PC-3 (cell line): ENCODE measurements around the gene SDK1.

Experiments
- CTCF ChIP-seq: fragments of 300-600 bp; sonication (generic); conservative IDR thresholded peaks from 2 replicates; pipeline ENCODE4 v1.5.1; 2017; ENCODE audit warnings: antibody characterized with exemption, low read depth, mild to moderate bottlenecking, low read length
- EZH2 ChIP-seq: fragments of 300-600 bp; sonication (generic); IDR thresholded peaks from one replicate; pipeline ENCODE4 v1.6.1; 2017; ENCODE audit warnings: antibody characterized with exemption, mild to moderate bottlenecking, low read length; ENCODE audit not compliant: unreplicated experiment
- EZH2phosphoT487 ChIP-seq: fragments of 300-600 bp; sonication (generic); IDR thresholded peaks from 2 replicates; pipeline ENCODE4 v1.6.1; 2018; ENCODE audit warnings: mild to moderate bottlenecking, antibody characterized with exemption, low read length, borderline replicate concordance

- TF ChIP-seq EZH2 (no peak), CTCF (peak; percentile 30), EZH2phosphoT487 (no peak)
These were observed 461.2 kb downstream of the SDK1 start for GRCh38 chr7:3762146-3762831.
